ENCODE results near the gene KIF21A.
"Not testable (repeated sequence)": the region's sequence is repeated elsewhere in the genome, so short reads cannot be mapped to it uniquely, and the experiment has no call there.

KIF21A gene

GRCh38 chr12:39297891-39298290 is 145.0 kb downstream of the KIF21A start:
- DNase-seq, result no peak
- Histone ChIP-seq H3K4me1 (ENCODE audit: control insufficient read depth, insufficient read depth, low read length, poor library complexity, severe bottlenecking) (no peaks in the 10 kb centered on the region), H3K4me3 (ENCODE audit: insufficient read depth, low read depth, low read length, poor library complexity, severe bottlenecking) (no peak overlapping the region), H3K36me3 (ENCODE audit: control insufficient read depth, insufficient read depth, low read length) (peaks cover 6% of the 10 kb centered on the region), H3K9me3 (ENCODE audit: control insufficient read depth, low read length) (no peaks in the 10 kb centered on the region), H3K27me3 (replicated peaks; ENCODE audit: control insufficient read depth, insufficient read depth, low read length, poor library complexity, severe bottlenecking) (no peaks in the 10 kb centered on the region), H3K27ac (ENCODE audit: insufficient read depth, low read length, poor library complexity, severe bottlenecking) (no peak overlapping the region)

GRCh38 chr12:39296496-39296895 is 146.4 kb downstream of the KIF21A start:
- Histone ChIP-seq H3K27me3 (replicated peaks; ENCODE audit: control insufficient read depth, insufficient read depth, low read length, poor library complexity, severe bottlenecking) (no peaks in the 10 kb centered on the region), H3K4me1 (ENCODE audit: control insufficient read depth, insufficient read depth, low read length, poor library complexity, severe bottlenecking) (no peaks in the 10 kb centered on the region), H3K27ac (ENCODE audit: insufficient read depth, low read length, poor library complexity, severe bottlenecking) (no peak overlapping the region), H3K36me3 (ENCODE audit: control insufficient read depth, insufficient read depth, low read length) (peaks cover 6% of the 10 kb centered on the region), H3K4me3 (ENCODE audit: insufficient read depth, low read depth, low read length, poor library complexity, severe bottlenecking) (no peak overlapping the region), H3K9me3 (ENCODE audit: control insufficient read depth, low read length) (no peaks in the 10 kb centered on the region)
- no peak for DNase-seq

GRCh38 chr12:39295593-39295992 is 147.3 kb downstream of the KIF21A start:
- H3K9me3 ChIP-seq (ENCODE audit: control insufficient read depth, low read length); H3K4me1 ChIP-seq (ENCODE audit: control insufficient read depth, insufficient read depth, low read length, poor library complexity, severe bottlenecking); H3K27ac ChIP-seq (ENCODE audit: insufficient read depth, low read length, poor library complexity, severe bottlenecking); H3K36me3 ChIP-seq (ENCODE audit: control insufficient read depth, insufficient read depth, low read length); DNase-seq; H3K4me3 ChIP-seq (ENCODE audit: insufficient read depth, low read depth, low read length, poor library complexity, severe bottlenecking); H3K27me3 ChIP-seq (replicated peaks; ENCODE audit: control insufficient read depth, insufficient read depth, low read length, poor library complexity, severe bottlenecking): not testable (repeated sequence)

GRCh38 chr12:39294715-39295114 is 148.2 kb downstream of the KIF21A start:
- no peaks in the 10 kb centered on the region for H3K9me3 ChIP-seq (ENCODE audit: control insufficient read depth, low read length)
- no peaks in the 10 kb centered on the region for H3K4me1 ChIP-seq (ENCODE audit: control insufficient read depth, insufficient read depth, low read length, poor library complexity, severe bottlenecking)
- no peaks in the 10 kb centered on the region for H3K36me3 ChIP-seq (ENCODE audit: control insufficient read depth, insufficient read depth, low read length)
- H3K4me3 ChIP-seq (ENCODE audit: insufficient read depth, low read depth, low read length, poor library complexity, severe bottlenecking), result no peak overlapping the region
- H3K27me3 ChIP-seq (replicated peaks; ENCODE audit: control insufficient read depth, insufficient read depth, low read length, poor library complexity, severe bottlenecking), result no peaks in the 10 kb centered on the region
- DNase-seq, result no peak
- no peak overlapping the region for H3K27ac ChIP-seq (ENCODE audit: insufficient read depth, low read length, poor library complexity, severe bottlenecking)

GRCh38 chr12:39292125-39292630 is 150.7 kb downstream of the KIF21A start:
- H3K9me3 ChIP-seq (ENCODE audit: control insufficient read depth, low read length), result no peaks in the 10 kb centered on the region
- H3K36me3 ChIP-seq (ENCODE audit: control insufficient read depth, insufficient read depth, low read length), result no peaks in the 10 kb centered on the region
- no peak overlapping the region for H3K4me3 ChIP-seq (ENCODE audit: insufficient read depth, low read depth, low read length, poor library complexity, severe bottlenecking)
- DNase-seq, result no peak
- no peaks in the 10 kb centered on the region for H3K27me3 ChIP-seq (replicated peaks; ENCODE audit: control insufficient read depth, insufficient read depth, low read length, poor library complexity, severe bottlenecking)
- H3K4me1 ChIP-seq (ENCODE audit: control insufficient read depth, insufficient read depth, low read length, poor library complexity, severe bottlenecking), result no peaks in the 10 kb centered on the region
- no peak overlapping the region for H3K27ac ChIP-seq (ENCODE audit: insufficient read depth, low read length, poor library complexity, severe bottlenecking)

GRCh38 chr12:39287817-39288216 is 155.1 kb downstream of the KIF21A start:
- Histone ChIP-seq H3K36me3 (ENCODE audit: control insufficient read depth, insufficient read depth, low read length) (no peaks in the 10 kb centered on the region), H3K4me1 (ENCODE audit: control insufficient read depth, insufficient read depth, low read length, poor library complexity, severe bottlenecking) (no peaks in the 10 kb centered on the region), H3K4me3 (ENCODE audit: insufficient read depth, low read depth, low read length, poor library complexity, severe bottlenecking) (no peak overlapping the region), H3K9me3 (ENCODE audit: control insufficient read depth, low read length) (no peaks in the 10 kb centered on the region), H3K27ac (ENCODE audit: insufficient read depth, low read length, poor library complexity, severe bottlenecking) (no peak overlapping the region), H3K27me3 (replicated peaks; ENCODE audit: control insufficient read depth, insufficient read depth, low read length, poor library complexity, severe bottlenecking) (no peaks in the 10 kb centered on the region)
- DNase-seq, result no peak

- no peak for DNase-seq
- H3K4me1 ChIP-seq (ENCODE audit: control insufficient read depth, insufficient read depth, low read length, poor library complexity, severe bottlenecking), result no peaks in the 10 kb centered on the region
Measured at GRCh38 chr12:39287409-39287808, 155.5 kb downstream of the KIF21A start.

GRCh38 chr12:39278426-39278825 is 164.5 kb downstream of the KIF21A start:
- Histone ChIP-seq H3K36me3 (ENCODE audit: control insufficient read depth, insufficient read depth, low read length) (no peaks in the 10 kb centered on the region), H3K27me3 (replicated peaks; ENCODE audit: control insufficient read depth, insufficient read depth, low read length, poor library complexity, severe bottlenecking) (no peaks in the 10 kb centered on the region), H3K27ac (ENCODE audit: insufficient read depth, low read length, poor library complexity, severe bottlenecking) (no peak overlapping the region), H3K4me3 (ENCODE audit: insufficient read depth, low read depth, low read length, poor library complexity, severe bottlenecking) (no peak overlapping the region), H3K9me3 (ENCODE audit: control insufficient read depth, low read length) (no peaks in the 10 kb centered on the region), H3K4me1 (ENCODE audit: control insufficient read depth, insufficient read depth, low read length, poor library complexity, severe bottlenecking) (no peaks in the 10 kb centered on the region)
- DNase-seq, result no peak

More at GRCh38 chr12:39287409-39287808, 155.5 kb downstream of the KIF21A start:
- H3K4me3 ChIP-seq (ENCODE audit: insufficient read depth, low read depth, low read length, poor library complexity, severe bottlenecking), result no peak overlapping the region
- H3K9me3 ChIP-seq (ENCODE audit: control insufficient read depth, low read length), result no peaks in the 10 kb centered on the region
- H3K27me3 ChIP-seq (replicated peaks; ENCODE audit: control insufficient read depth, insufficient read depth, low read length, poor library complexity, severe bottlenecking), result no peaks in the 10 kb centered on the region
- no peaks in the 10 kb centered on the region for H3K36me3 ChIP-seq (ENCODE audit: control insufficient read depth, insufficient read depth, low read length)
- no peak overlapping the region for H3K27ac ChIP-seq (ENCODE audit: insufficient read depth, low read length, poor library complexity, severe bottlenecking)

- no peak for DNase-seq
- Histone ChIP-seq H3K27ac (ENCODE audit: insufficient read depth, low read length, poor library complexity, severe bottlenecking) (no peak overlapping the region), H3K4me1 (ENCODE audit: control insufficient read depth, insufficient read depth, low read length, poor library complexity, severe bottlenecking) (no peaks in the 10 kb centered on the region), H3K27me3 (replicated peaks; ENCODE audit: control insufficient read depth, insufficient read depth, low read length, poor library complexity, severe bottlenecking) (no peaks in the 10 kb centered on the region), H3K4me3 (ENCODE audit: insufficient read depth, low read depth, low read length, poor library complexity, severe bottlenecking) (no peak overlapping the region), H3K9me3 (ENCODE audit: control insufficient read depth, low read length) (no peaks in the 10 kb centered on the region), H3K36me3 (ENCODE audit: control insufficient read depth, insufficient read depth, low read length) (no peaks in the 10 kb centered on the region)
Measured at GRCh38 chr12:39277416-39277815, 165.5 kb downstream of the KIF21A start.

GRCh38 chr12:39275846-39276245 is 167.1 kb downstream of the KIF21A start:
- H3K36me3 ChIP-seq (ENCODE audit: control insufficient read depth, insufficient read depth, low read length), result no peaks in the 10 kb centered on the region
- no peak overlapping the region for H3K27ac ChIP-seq (ENCODE audit: insufficient read depth, low read length, poor library complexity, severe bottlenecking)
- no peaks in the 10 kb centered on the region for H3K9me3 ChIP-seq (ENCODE audit: control insufficient read depth, low read length)
- DNase-seq, result no peak
- no peaks in the 10 kb centered on the region for H3K27me3 ChIP-seq (replicated peaks; ENCODE audit: control insufficient read depth, insufficient read depth, low read length, poor library complexity, severe bottlenecking)
- H3K4me1 ChIP-seq (ENCODE audit: control insufficient read depth, insufficient read depth, low read length, poor library complexity, severe bottlenecking), result no peaks in the 10 kb centered on the region
- no peak overlapping the region for H3K4me3 ChIP-seq (ENCODE audit: insufficient read depth, low read depth, low read length, poor library complexity, severe bottlenecking)
